ENCODE results near the gene SPOCK1.

SPOCK1 gene

DNA sequence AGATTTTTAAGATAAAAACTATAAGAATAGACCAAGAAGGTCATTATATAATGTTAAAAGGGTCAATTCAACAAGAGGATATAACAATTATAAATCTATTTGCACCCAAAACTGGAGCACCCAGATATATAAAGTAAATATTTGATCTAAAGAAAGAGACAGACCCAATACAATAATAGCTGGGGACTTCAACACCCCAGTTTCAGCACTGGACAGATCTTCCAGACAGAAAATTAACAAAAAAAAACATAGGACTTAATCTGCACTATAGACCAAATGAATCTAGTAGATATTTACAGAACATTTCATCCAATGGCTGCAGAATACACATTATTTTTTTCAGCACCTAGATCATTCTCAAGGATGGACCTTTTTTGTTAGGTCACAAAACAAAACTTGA, 331.9 kb downstream of the SPOCK1 start:
- Histone ChIP-seq H3K27me3 (ENCODE audit: insufficient read depth, poor library complexity, severe bottlenecking) (no peaks in the 10 kb centered on the region), H3K4me3 (replicated peaks; ENCODE audit: insufficient read depth, low read length) (no peak overlapping the region)
- no peak for DNase-seq (ENCODE audit: low read depth in 1 of 2, low spot score in 1 of 2)

DNA sequence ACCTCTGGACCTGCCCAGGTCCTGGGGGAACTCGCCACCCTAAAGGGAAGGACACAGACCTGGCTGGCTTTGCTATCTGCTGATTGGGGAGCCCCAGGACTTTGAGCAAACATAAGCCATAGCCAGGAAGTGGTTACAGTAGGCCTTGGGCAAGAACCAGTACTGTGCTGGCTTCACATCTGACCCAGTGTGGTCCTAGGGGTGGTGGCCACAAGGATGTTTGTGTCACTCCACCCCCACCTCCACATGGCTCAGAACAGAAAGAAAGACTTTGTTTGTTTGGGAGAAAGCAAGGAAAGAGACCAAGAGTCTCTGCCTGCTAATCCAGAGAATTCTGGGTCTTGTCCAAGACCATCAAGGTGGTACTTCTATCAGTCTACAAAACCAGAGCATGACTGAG, 334.2 kb downstream of the SPOCK1 start:
- no peak overlapping the region for H3K27ac ChIP-seq (replicated peaks)
- no peaks in the 10 kb centered on the region for H3K27me3 ChIP-seq (ENCODE audit: insufficient read depth, poor library complexity, severe bottlenecking)
- TF ChIP-seq POLR2AphosphoS5 (IDR thresholded peaks at IDR 0.05; ENCODE audit: low read depth) (no peak), GABPA (IDR thresholded peaks at IDR 0.05; ENCODE audit: low read depth) (no peak), SPI1 (IDR thresholded peaks at IDR 0.05; ENCODE audit: borderline replicate concordance, low read depth) (no peak)
- TF ChIP-seq, protein P1, sequence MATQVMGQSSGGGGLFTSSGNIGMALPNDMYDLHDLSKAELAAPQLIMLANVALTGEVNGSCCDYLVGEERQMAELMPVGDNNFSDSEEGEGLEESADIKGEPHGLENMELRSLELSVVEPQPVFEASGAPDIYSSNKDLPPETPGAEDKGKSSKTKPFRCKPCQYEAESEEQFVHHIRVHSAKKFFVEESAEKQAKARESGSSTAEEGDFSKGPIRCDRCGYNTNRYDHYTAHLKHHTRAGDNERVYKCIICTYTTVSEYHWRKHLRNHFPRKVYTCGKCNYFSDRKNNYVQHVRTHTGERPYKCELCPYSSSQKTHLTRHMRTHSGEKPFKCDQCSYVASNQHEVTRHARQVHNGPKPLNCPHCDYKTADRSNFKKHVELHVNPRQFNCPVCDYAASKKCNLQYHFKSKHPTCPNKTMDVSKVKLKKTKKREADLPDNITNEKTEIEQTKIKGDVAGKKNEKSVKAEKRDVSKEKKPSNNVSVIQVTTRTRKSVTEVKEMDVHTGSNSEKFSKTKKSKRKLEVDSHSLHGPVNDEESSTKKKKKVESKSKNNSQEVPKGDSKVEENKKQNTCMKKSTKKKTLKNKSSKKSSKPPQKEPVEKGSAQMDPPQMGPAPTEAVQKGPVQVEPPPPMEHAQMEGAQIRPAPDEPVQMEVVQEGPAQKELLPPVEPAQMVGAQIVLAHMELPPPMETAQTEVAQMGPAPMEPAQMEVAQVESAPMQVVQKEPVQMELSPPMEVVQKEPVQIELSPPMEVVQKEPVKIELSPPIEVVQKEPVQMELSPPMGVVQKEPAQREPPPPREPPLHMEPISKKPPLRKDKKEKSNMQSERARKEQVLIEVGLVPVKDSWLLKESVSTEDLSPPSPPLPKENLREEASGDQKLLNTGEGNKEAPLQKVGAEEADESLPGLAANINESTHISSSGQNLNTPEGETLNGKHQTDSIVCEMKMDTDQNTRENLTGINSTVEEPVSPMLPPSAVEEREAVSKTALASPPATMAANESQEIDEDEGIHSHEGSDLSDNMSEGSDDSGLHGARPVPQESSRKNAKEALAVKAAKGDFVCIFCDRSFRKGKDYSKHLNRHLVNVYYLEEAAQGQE (IDR thresholded peaks at IDR 0.05; ENCODE audit: insufficient replicate concordance, low read depth): no peak
- TF ChIP-seq, protein P2, sequence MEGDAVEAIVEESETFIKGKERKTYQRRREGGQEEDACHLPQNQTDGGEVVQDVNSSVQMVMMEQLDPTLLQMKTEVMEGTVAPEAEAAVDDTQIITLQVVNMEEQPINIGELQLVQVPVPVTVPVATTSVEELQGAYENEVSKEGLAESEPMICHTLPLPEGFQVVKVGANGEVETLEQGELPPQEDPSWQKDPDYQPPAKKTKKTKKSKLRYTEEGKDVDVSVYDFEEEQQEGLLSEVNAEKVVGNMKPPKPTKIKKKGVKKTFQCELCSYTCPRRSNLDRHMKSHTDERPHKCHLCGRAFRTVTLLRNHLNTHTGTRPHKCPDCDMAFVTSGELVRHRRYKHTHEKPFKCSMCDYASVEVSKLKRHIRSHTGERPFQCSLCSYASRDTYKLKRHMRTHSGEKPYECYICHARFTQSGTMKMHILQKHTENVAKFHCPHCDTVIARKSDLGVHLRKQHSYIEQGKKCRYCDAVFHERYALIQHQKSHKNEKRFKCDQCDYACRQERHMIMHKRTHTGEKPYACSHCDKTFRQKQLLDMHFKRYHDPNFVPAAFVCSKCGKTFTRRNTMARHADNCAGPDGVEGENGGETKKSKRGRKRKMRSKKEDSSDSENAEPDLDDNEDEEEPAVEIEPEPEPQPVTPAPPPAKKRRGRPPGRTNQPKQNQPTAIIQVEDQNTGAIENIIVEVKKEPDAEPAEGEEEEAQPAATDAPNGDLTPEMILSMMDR (IDR thresholded peaks at IDR 0.05; ENCODE audit: insufficient read depth, low read length): no peak
- H3K4me3 ChIP-seq (replicated peaks; ENCODE audit: insufficient read depth, low read length): no peak overlapping the region
- DNase-seq (ENCODE audit: low read depth in 1 of 2, low spot score in 1 of 2): no peak

More for the DNA sequence above, 331.9 kb downstream of the SPOCK1 start:
- TF ChIP-seq, protein P1 (IDR thresholded peaks at IDR 0.05; ENCODE audit: insufficient replicate concordance, low read depth): peak; percentile 65
- TF ChIP-seq, protein P2 (IDR thresholded peaks at IDR 0.05; ENCODE audit: insufficient read depth, low read length): no peak
- H3K27ac ChIP-seq (replicated peaks): no peak overlapping the region

DNA sequence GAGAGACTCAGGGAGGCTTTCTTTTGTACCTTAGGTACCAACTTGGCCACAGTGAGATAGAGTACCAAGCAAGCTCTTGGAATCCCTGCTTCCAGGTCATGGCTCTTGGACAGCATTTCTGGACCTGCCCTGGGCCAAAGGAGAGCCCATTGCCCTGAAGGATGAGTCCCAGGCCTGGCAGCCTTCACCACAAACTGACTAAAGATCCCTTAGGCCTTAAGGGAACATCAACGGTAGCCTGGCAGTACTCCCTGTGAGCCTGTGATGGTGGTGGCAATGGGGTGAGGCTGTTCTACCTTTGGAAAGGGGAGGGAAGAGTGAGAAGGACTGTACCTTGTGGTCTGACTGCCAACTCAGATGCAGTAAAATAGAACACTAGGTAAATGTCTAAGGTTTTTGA, 334.6 kb downstream of the SPOCK1 start:
- Histone ChIP-seq H3K4me3 (replicated peaks; ENCODE audit: insufficient read depth, low read length) (no peak overlapping the region), H3K27me3 (ENCODE audit: insufficient read depth, poor library complexity, severe bottlenecking) (no peaks in the 10 kb centered on the region), H3K27ac (replicated peaks) (no peak overlapping the region)
- TF ChIP-seq SPI1 (IDR thresholded peaks at IDR 0.05; ENCODE audit: borderline replicate concordance, low read depth): no peak
- TF ChIP-seq, protein P1 (IDR thresholded peaks at IDR 0.05; ENCODE audit: insufficient replicate concordance, low read depth): no peak
- TF ChIP-seq, protein P2 (IDR thresholded peaks at IDR 0.05; ENCODE audit: insufficient read depth, low read length): no peak
- no peak for TF ChIP-seq GABPA (IDR thresholded peaks at IDR 0.05; ENCODE audit: low read depth)
- TF ChIP-seq POLR2AphosphoS5 (IDR thresholded peaks at IDR 0.05; ENCODE audit: low read depth): no peak
- no peak for DNase-seq (ENCODE audit: low read depth in 1 of 2, low spot score in 1 of 2)

Data from HL-60 (cell line).